ENCODE measurements around the gene FBF1.

The FBF1 gene

DNA sequence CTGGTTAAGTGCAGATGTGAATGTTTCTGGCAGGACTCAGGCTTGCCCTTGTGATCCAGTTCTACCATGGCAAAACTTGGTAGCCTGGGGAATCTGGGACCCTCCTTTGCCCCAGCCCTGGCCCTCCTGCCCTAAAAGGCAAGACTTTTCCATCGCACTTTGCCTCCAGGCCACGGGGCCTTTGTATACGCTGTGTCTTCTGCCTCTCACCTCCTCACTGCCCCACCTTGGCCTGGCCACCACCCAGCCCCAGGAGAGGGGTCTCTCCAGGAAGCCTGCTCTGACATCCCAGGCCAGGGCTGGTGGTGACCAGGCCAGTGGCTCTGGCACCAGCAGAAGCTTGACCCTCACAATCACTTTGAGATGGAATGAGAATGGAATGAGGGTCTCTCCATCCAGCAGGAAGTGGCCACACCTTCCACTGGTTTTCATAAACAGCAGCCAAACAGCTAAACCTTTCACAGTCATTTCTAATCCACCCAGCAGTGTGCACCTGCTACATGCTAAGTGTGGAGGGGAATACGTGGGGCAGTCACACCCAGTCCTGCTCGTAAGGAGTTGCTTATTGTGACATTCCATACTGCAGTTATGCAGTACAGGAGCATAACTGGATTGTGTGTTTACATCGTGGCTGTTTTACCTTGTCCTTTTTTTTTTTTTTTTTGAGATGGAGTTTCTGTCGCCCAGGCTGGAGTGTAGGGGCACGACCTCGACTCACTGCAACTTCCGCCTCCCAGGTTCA lies 34.5 kb downstream of the FBF1 start:
- TF ChIP-seq, protein P1, sequence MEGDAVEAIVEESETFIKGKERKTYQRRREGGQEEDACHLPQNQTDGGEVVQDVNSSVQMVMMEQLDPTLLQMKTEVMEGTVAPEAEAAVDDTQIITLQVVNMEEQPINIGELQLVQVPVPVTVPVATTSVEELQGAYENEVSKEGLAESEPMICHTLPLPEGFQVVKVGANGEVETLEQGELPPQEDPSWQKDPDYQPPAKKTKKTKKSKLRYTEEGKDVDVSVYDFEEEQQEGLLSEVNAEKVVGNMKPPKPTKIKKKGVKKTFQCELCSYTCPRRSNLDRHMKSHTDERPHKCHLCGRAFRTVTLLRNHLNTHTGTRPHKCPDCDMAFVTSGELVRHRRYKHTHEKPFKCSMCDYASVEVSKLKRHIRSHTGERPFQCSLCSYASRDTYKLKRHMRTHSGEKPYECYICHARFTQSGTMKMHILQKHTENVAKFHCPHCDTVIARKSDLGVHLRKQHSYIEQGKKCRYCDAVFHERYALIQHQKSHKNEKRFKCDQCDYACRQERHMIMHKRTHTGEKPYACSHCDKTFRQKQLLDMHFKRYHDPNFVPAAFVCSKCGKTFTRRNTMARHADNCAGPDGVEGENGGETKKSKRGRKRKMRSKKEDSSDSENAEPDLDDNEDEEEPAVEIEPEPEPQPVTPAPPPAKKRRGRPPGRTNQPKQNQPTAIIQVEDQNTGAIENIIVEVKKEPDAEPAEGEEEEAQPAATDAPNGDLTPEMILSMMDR (conservative IDR thresholded peaks at IDR 0.05; ENCODE audit: low read depth, low read length) = no peak
- no peak overlapping the region for H3K4me3 ChIP-seq (ENCODE audit: low read length)
- DNase-seq (ENCODE audit: low read depth) = no peak

DNA sequence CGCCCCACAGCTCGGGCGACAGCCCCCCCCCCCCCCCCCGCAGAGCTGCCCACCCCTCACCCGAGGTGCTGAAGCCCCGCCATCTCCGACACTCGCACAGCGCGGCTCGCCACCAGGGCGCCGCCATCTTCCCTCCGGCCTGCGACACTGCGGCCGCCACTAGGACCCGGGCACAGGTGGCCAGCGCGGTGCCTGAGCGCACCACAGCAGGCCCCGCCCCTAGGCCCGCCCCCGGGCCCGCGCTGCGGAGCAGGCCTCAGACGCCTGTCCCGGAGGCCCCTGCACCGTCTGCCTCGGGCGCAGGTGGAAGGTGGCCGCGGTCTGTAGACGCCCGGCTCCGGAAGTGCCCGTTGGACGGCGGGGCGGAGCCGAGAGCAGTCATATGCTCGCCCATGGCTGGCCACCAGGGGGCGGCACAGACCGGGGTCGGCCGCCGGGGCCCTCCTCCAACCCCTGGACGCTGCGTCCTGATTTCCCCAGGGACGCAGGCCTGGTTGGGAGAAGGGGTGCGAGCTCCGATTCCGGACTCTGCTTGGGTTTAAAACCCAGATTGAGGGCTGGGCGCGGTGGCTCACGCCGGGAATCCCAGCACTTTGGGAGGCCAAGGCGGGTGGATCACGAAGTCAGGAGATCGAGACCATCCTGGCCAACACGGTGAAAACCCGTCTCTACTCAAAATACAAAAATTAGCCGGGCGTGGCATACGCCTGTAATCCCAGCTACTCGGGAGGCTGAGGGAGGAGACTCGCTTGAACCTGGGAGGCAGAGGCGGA lies 35.9 kb downstream of the FBF1 start, which contains the start of gene MRPL38:
Gene MRPL38 (minus strand): TSS at position 136 of the 773 bp plus-strand sequence. CDS start 9 bp downstream, at position 127.
- TF ChIP-seq, protein P1 (conservative IDR thresholded peaks at IDR 0.05; ENCODE audit: low read depth, low read length) = peak; percentile 81
- DNase-seq (ENCODE audit: low read depth) = peak; percentile 81
- peak within 1 kb of the TSS; percentile 75 for H3K4me3 ChIP-seq (ENCODE audit: low read length)

DNA sequence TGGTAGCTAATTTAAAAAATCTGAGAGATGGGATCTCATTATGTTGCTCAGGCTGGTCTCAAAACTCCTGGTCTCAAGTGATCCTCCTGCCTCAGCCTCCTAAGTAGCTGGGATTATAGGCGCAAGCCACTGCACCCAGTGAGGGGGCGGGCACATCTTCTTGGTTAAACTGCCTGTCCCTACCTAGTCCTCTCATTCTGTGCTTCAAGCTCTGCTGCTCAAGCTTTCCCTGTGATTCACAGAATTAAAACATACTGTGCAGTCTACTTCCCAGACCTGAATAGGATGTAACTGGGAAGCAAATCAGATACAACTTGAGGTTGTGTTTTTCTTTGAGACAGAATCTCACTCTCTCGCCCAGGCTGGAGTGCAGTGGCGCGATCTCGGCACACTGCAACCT lies 38.4 kb downstream of the FBF1 start:
- no peak for DNase-seq (ENCODE audit: low read depth)
- H3K4me3 ChIP-seq (ENCODE audit: low read length) = no peak overlapping the region
- TF ChIP-seq, protein P1 (conservative IDR thresholded peaks at IDR 0.05; ENCODE audit: low read depth, low read length) = no peak

- H3K4me3 ChIP-seq (ENCODE audit: low read length) = no peak overlapping the region
- no peak for DNase-seq (ENCODE audit: low read depth)
- TF ChIP-seq, protein P1 (conservative IDR thresholded peaks at IDR 0.05; ENCODE audit: low read depth, low read length) = no peak
Measured at GRCh38 chr17:75901727-75902126, 39.1 kb downstream of the FBF1 start.

GRCh38 chr17:75900691-75901533 lies 39.9 kb downstream of the FBF1 start:
- DNase-seq (ENCODE audit: low read depth) = no peak

DNA sequence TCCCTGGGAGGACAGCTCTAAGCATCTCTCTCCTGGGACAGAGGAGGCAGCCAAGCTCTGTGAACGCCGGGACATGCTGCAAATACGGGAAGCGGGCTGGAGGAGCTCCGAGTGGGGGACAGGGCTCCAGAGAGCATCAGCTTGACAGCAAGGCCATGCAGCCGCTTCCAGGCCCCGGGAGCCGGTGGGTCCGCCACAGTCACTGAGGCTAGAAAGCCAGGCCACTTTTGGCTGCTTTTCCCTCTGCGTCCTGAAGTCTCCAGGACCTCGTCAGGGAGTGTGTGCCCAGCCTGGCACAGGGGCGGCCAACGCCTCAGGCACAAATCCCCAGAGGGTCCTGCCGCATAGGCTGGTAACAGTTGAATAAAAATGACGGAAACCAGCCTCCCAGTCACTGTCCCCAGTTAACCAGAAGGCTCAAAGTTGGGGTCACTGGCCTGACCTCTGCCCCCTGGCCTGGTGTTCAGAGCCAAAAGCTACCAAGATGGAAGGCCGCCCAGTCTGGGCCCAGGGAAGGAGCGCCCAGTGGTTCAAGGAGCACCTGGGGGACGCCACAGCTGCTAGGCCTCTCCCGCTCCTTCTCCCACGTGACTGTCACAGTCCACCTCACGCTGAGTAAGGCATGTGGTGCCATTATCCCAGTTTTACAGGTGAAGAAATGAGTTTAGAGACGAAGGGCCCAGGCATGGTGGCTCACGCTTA lies 40.9 kb downstream of the FBF1 start:
- DNase-seq (ENCODE audit: low read depth) = no peak
- H3K4me3 ChIP-seq (ENCODE audit: low read length) = no peak overlapping the region
- TF ChIP-seq, protein P1 (conservative IDR thresholded peaks at IDR 0.05; ENCODE audit: low read depth, low read length) = no peak

More at GRCh38 chr17:75900691-75901533, 39.9 kb downstream of the FBF1 start:
- no peak overlapping the region for H3K4me3 ChIP-seq (ENCODE audit: low read length)
- TF ChIP-seq, protein P1 (conservative IDR thresholded peaks at IDR 0.05; ENCODE audit: low read depth, low read length) = no peak
